GM23338 (cell line): ENCODE measurements around the gene STAP2. TPM values are rescaled to one million over a fixed set of nuclear protein-coding genes. Genes with fewer than 3 reads are reported as not detected.
"Not testable (repeated sequence)": the region's sequence is repeated elsewhere in the genome, so short reads cannot be mapped to it uniquely, and the experiment has no call there.

Experiments used
- ATAC-seq: fragments of 200-7000 bp; cut with Tn5 transposase; 3 replicates; pipeline ENCODE4 v1.9.1; 2020
- DNase-seq: peaks from one replicate; pipeline ENCODE4 v3.0.0-alpha.2; 2015; ENCODE audit warnings: low spot score
- H2AFZ ChIP-seq: fragments of 200-600 bp; sonication (generic); 2 replicates; pipeline ENCODE4 v1.8.0; 2016; ENCODE audit warnings: antibody characterized with exemption, mild to moderate bottlenecking, moderate library complexity
- H3F3A ChIP-seq: fragments of 200-600 bp; sonication (generic); replicated peaks from 2 replicates; pipeline ENCODE4 v1.8.0; 2017; ENCODE audit warnings: antibody characterized with exemption, mixed run types, low read depth
- H3K27ac ChIP-seq: fragments of 200-600 bp; sonication (generic); 2 replicates; pipeline ENCODE4 v1.6.1; 2016; ENCODE audit warnings: low read depth
- H3K27me3 ChIP-seq: fragments of 200-600 bp; sonication (generic); 2 replicates; pipeline ENCODE4 v1.8.0; 2016; ENCODE audit warnings: mild to moderate bottlenecking, mixed run types, moderate library complexity; ENCODE audit not compliant: insufficient read depth
- H3K36me3 ChIP-seq: fragments of 200-600 bp; sonication (generic); 2 replicates; pipeline ENCODE4 v1.8.0; 2016; ENCODE audit warnings: mild to moderate bottlenecking; ENCODE audit not compliant: insufficient read depth
- H3K4me1 ChIP-seq: fragments of 200-600 bp; sonication (generic); 2 replicates; pipeline ENCODE4 v1.8.0; 2016; ENCODE audit warnings: mild to moderate bottlenecking, moderate library complexity; ENCODE audit not compliant: insufficient read depth
- H3K4me2 ChIP-seq: fragments of 200-600 bp; sonication (generic); 2 replicates; pipeline ENCODE4 v1.7.1; 2017; ENCODE audit warnings: mixed run types
- H3K4me3 ChIP-seq: fragments of 200-600 bp; sonication (generic); 2 replicates; pipeline ENCODE4 v1.6.1; 2016; ENCODE audit warnings: mixed run types
- H3K79me2 ChIP-seq: fragments of 200-600 bp; sonication (generic); replicated peaks from 2 replicates; pipeline ENCODE4 v1.8.0; 2017; ENCODE audit warnings: mild to moderate bottlenecking; ENCODE audit not compliant: insufficient read depth
- H3K9me2 ChIP-seq: fragments of 200-600 bp; sonication (generic); 2 replicates; pipeline ENCODE4 v1.8.0; 2017; ENCODE audit not compliant: insufficient read depth
- H4K20me1 ChIP-seq: fragments of 200-600 bp; sonication (generic); replicated peaks from 2 replicates; pipeline ENCODE4 v1.8.0; 2017; ENCODE audit warnings: mild to moderate bottlenecking; ENCODE audit not compliant: insufficient read depth
- H3K27ac Mint-ChIP-seq: 2 replicates; pipeline ENCODE4 v1.8.0; 2020; ENCODE audit warnings: inconsistent platforms, mild to moderate bottlenecking, moderate library complexity, mixed read lengths
- H3K27me3 Mint-ChIP-seq: 3 replicates; pipeline ENCODE4 v1.8.0; 2022; ENCODE audit warnings: low read depth, mild to moderate bottlenecking, moderate library complexity, mixed read lengths, inconsistent platforms; ENCODE audit not compliant: insufficient read depth, poor library complexity
- H3K36me3 Mint-ChIP-seq: 3 replicates; pipeline ENCODE4 v1.8.0; 2021; ENCODE audit warnings: low read depth, mild to moderate bottlenecking, inconsistent platforms, moderate library complexity, mixed read lengths
- H3K4me1 Mint-ChIP-seq: 3 replicates; pipeline ENCODE4 v1.8.0; 2020; ENCODE audit warnings: mild to moderate bottlenecking, inconsistent platforms, mixed read lengths
- H3K4me3 Mint-ChIP-seq: 3 replicates; pipeline ENCODE4 v1.8.0; 2021; ENCODE audit warnings: moderate library complexity, mild to moderate bottlenecking, inconsistent platforms, mixed read lengths
- H3K9me3 Mint-ChIP-seq: 3 replicates; pipeline ENCODE4 v1.8.0; 2020; ENCODE audit warnings: moderate library complexity, mild to moderate bottlenecking, inconsistent platforms, mixed read lengths
- EZH2 ChIP-seq: fragments of 200-600 bp; sonication (generic); IDR thresholded peaks from one replicate; pipeline ENCODE4 v1.8.0; 2017; ENCODE audit warnings: antibody characterized with exemption, mild to moderate bottlenecking, low read depth; ENCODE audit not compliant: unreplicated experiment
- REST ChIP-seq: IDR thresholded peaks from one replicate; pipeline ENCODE4 v1.6.1; 2018; ENCODE audit warnings: antibody characterized with exemption; ENCODE audit not compliant: unreplicated experiment
- ZNF462 ChIP-seq: fragments of 250-450 bp; sonication (Bioruptor Pico); IDR thresholded peaks from 2 replicates; pipeline ENCODE4 v1.5.0; 2020; ENCODE audit warnings: mild to moderate bottlenecking, moderate library complexity
- polyA plus RNA-seq: library from polyadenylated mRNA; unstranded; fragments of >200 nt; fragmentation: Nextera tagmentation; extraction: Ambion mirVana; gene quantifications from 2 replicates; pipeline ENCODE4 v1.2.1, GENCODE V29; 2016
- total RNA-seq: library from RNA; depleted of rRNA; stranded (reverse); fragments of >200 nt; shearing (Covaris generic); gene quantifications from 2 replicates; pipeline ENCODE4 v1.2.3, GENCODE V29; 2014

STAP2 gene
- total and polyA plus RNA-seq, 2 experiments from 2014 or later, result 15.1 to 20.7 TPM

- no peak for TF ChIP-seq ZNF462 (CRISPR knock-in tag)
- no peak for TF ChIP-seq REST
- no peak for TF ChIP-seq EZH2
Observed at GRCh38 chr19:4288091-4288777, 50.4 kb downstream of the STAP2 start (continued).

- H4K20me1 ChIP-seq, H3K9me2 ChIP-seq, H3K4me3 ChIP-seq, DNase-seq, H2AFZ ChIP-seq, H3K4me1 ChIP-seq, H3K4me3 Mint-ChIP-seq, H3F3A ChIP-seq, H3K9me3 Mint-ChIP-seq, H3K36me3 Mint-ChIP-seq, H3K36me3 ChIP-seq, H3K4me2 ChIP-seq, H3K27ac Mint-ChIP-seq, H3K27ac ChIP-seq, H3K79me2 ChIP-seq, H3K4me1 Mint-ChIP-seq, ATAC-seq: not testable (repeated sequence)
- peaks cover 15% of the 10 kb centered on the region for H3K27me3 Mint-ChIP-seq
- H3K27me3 ChIP-seq, result peaks cover 12% of the 10 kb centered on the region
Observed at GRCh38 chr19:4286141-4286540, 52.5 kb downstream of the STAP2 start.
